GOT3 (cell line): ENCODE data around the gene C11orf52.
"Not testable (repeated sequence)": the region's sequence is repeated elsewhere in the genome, so short reads cannot be mapped to it uniquely, and the experiment has no call there.

Source experiments
- DNase-seq: peaks from one replicate; lab custom pipeline; 2025; ENCODE audit warnings: mixed read lengths; lab: John Stamatoyannopoulos, UW

C11orf52 gene

DNA sequence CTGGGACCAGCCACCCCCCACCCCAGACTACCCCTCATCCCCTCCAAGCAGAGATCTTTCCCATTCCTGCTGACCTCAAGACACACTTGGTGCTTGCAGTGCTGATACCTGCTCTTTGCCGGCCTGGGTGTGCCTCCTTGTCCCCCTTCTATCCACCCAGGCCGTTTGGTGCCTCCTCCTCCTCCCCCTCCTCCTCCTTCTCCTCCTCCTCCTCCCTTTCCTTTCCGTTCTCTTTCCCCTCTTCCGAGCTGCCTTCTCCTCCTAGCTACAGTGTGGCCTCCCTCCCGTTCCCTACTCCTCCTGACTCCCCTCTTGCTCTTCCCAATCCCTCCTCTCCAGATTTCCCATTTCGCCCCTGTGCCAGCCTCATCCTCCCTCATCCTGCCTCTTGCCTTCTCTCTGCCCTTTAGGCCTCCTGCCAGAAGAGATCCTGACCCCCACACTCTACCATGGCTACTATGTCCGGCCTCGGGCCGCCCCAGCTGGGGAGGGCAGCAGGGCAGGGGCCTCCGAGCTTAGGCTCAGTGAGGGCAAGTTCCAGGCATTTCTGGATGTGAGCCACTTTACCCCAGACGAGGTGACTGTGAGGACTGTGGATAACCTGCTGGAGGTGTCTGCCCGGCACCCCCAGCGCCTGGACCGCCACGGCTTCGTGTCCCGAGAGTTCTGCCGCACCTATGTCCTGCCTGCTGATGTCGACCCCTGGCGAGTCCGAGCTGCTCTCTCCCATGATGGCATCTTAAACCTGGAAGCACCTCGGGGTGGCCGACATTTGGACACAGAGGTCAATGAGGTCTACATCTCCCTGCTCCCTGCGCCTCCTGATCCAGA is 5.5 kb upstream of the C11orf52 start:
- no peak for DNase-seq

GRCh38 chr11:111913997-111914396 is 4.7 kb upstream of the C11orf52 start:
- DNase-seq = no peak

- no peak for DNase-seq
Observed at GRCh38 chr11:111916768-111917167, 1.9 kb upstream of the C11orf52 start.

GRCh38 chr11:111917312-111917711 is 1.4 kb upstream of the C11orf52 start:
- no peak for DNase-seq

DNA sequence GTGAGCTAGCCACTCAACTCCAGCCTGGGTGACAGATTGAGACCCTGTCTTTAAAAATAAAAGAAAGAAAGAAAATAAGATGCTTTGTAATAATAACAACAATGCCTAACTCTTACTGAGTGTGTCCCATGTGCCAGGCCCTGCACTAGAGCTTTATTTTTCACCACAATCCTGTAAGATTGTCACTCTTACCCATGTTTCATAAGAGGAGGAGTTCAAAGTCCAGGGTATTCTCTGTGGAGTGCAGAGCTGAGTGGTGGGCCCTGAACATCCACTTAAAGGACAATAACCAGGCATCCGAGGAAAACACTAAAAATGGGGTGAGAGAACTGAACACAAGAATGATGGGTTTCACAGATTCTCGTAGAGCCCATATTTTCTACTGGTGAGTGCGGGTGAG is 925 bp upstream of the C11orf52 start:
- no peak for DNase-seq

DNA sequence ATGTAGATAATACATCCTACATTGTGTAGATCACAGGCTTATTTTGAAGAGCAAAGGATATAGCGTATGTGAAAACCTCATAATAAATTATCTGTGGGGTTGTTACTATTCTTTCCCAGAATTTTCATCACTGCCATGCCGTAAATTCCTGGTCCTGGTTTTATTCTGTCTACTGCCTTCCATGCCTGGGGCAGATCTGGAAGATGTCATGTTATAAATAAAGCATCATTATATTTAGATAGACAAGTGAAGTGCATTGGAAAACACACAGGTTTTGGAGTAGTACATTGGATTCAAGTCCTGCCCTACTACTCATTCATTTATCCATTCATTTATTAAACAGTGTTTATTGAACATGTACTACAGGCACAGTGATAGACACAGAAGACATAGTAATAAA is 2.2 kb downstream of the C11orf52 start:
- DNase-seq = no peak

- no peak for DNase-seq
Observed at GRCh38 chr11:111921541-111922230, 3.0 kb downstream of the C11orf52 start.

DNA sequence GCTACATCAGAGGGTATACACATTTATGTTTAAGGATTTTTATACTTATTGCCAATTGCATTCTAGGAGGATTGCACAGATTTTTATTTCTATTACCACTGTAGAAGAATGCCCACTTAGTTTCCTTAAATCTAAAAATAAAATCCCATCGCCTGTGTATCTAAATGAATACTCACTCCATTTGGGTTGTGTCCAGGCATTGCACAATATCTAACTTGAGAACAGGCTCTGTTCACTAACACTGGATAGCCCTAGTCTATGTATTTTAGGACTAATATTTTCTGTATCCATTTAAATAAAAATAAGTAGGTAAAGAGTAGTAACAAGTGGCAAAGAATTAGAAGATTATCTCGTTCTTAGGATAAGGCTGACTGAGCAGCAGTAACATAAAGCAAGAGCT is 4.1 kb downstream of the C11orf52 start:
- DNase-seq = no peak

GRCh38 chr11:111923351-111923788 is 4.7 kb downstream of the C11orf52 start:
- no peak for DNase-seq

GRCh38 chr11:111923951-111924350 is 5.2 kb downstream of the C11orf52 start:
- no peak for DNase-seq

DNA sequence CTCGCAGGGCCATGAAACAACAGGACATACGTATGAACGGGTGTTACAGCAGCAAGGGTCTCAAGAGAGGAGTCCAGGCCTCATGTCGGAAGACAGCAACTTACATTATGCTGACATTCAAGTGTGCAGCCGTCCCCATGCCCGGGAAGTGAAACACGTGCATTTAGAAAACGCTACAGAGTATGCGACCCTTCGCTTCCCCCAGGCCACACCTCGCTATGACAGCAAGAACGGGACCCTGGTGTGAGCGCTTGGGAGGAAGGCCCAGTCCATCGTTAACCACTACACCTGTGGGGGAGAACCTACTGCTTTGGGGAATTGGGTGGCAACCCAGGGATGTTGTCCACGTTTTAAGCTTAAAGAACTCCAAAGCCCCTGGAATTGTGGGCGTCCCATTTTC is 7.2 kb downstream of the C11orf52 start:
- no peak for DNase-seq

- DNase-seq = peak; percentile 69
Observed at GRCh38 chr11:111926505-111927391, 8.0 kb downstream of the C11orf52 start.

DNA sequence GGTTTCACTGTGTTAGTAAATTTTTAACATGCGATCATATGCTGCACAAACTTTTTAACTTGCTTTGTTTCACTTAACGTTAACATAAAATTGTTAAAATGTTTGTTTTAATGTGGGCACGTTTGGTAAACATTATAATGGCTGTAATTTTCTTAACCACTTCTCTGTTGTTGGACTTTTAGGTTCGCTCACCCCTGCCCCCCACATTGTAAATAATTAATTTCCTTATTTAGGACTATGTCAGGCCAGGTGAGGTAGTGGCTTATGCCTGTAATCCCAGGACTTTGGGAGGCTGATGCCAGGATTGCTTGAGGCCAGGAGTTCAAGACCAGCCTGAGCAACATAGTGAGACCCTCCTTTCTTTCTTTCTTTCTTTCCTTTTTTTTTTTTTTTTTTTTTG is 11.8 kb downstream of the C11orf52 start:
- no peak for DNase-seq

DNA sequence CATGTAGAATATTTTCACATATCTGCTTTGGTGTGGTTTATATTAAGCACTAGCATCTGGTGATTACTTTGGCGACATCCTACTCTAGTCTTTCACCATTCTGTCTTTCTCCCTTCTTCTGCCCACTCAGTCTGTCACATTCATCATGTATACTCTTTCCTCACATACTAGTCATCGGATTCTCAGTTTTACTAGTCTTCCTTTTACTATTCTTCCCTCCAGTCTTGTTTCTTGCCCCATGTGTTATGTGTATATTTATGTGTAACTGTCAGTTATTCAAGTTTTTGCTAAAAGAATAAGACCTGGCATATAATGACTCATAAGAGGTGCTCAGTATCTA is 13.9 kb downstream of the C11orf52 start:
- no peak for DNase-seq

DNA sequence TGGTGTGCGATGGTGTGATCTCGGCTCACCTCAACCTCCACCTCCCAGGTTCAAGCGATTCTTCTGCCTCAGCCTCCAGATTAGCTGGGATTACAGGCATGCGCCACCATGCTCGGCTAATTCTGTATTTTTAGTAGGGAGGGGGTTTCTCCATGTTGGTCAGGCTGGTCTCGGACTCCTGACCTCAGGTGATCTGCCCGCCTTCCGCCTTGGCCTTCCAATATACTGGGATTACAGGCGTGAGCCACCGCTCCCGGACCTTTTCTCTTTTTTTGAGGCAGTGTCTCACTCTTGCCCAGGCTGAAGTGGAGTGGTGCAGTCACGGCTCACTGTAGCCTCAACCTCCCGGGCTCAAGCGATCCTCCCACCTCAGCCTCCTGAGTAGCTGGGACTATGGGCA is 14.5 kb downstream of the C11orf52 start:
- DNase-seq = not testable (repeated sequence)

- no peak for DNase-seq
Observed at GRCh38 chr11:111933872-111934271, 15.2 kb downstream of the C11orf52 start.

DNA sequence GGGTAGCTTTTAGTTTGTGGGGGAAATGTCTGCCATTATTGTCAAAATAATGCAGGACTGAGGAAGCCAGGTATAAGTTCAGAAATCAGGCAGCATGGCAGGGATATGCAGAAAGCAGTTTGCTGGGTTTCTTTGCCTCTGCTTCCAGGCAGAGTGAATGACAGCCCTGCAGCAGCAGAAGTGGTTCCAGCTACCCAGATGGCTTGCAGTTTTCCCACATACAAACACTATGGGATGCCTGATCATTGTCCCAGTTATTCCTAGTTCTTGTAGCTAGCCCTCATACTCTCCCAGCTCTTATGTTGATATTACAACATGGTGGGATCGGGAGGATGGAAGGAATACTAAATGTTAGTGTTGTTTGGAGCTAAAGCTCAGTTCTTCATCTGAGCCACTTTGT is 15.6 kb downstream of the C11orf52 start:
- DNase-seq = no peak

GRCh38 chr11:111935317-111936039 is 16.8 kb downstream of the C11orf52 start:
- DNase-seq = no peak

- DNase-seq = no peak
Observed at GRCh38 chr11:111936040-111936540, 17.4 kb downstream of the C11orf52 start.

DNA sequence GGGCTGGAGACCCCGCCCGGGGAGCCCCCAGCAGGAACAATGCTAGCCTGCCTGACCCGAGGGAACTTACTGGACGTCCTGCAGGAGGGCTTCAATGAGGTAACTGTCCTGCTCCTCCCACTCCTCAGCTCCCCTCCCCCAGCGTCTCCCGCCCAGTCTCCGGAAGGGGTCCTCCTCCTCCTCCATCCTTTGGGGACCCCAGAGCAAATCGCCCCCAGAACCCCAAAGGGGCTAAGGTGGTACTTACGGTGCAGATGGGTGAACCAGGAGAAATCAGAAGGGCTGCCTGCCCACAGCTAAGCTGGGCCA is 18.7 kb downstream of the C11orf52 start:
- DNase-seq = no peak

GRCh38 chr11:111937844-111938243 is 19.1 kb downstream of the C11orf52 start:
- no peak for DNase-seq

DNA sequence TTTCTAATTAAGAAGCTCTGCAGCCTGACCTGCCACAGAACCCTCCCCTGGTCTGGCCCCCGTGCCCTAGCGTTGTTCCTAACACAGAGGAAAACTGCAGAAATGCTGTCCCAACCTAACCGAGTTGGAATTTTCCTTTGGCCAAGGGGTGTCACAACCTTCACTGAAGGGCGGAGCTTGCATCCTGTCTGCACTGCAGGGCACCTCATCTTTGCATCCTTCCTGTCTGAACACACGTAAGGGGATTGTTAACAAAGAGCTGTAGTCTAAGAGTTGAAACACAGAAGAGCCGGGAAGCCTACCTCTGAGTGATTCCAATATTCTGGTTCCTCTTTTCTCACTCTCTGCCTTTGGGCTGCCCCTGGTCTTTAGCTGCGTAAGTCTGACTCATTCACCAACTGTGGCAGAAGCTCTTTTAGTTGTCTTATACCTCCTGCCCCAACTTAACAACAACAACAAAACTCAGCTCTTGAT is 20.0 kb downstream of the C11orf52 start:
- no peak for DNase-seq
